Stimulated activated CD4-positive, alpha-beta T cell treated with anti-CD3 and anti-CD28 coated beads, Interleukin-1b, Interleukin-23, amount 100 ng/mL, for 48 hours (primary cell): ENCODE data around the gene SPSB1.

Experiments used
- DNase-seq: peaks from one replicate; pipeline ENCODE4 v3.0.0-alpha.2; 2020

Gene SPSB1

DNA sequence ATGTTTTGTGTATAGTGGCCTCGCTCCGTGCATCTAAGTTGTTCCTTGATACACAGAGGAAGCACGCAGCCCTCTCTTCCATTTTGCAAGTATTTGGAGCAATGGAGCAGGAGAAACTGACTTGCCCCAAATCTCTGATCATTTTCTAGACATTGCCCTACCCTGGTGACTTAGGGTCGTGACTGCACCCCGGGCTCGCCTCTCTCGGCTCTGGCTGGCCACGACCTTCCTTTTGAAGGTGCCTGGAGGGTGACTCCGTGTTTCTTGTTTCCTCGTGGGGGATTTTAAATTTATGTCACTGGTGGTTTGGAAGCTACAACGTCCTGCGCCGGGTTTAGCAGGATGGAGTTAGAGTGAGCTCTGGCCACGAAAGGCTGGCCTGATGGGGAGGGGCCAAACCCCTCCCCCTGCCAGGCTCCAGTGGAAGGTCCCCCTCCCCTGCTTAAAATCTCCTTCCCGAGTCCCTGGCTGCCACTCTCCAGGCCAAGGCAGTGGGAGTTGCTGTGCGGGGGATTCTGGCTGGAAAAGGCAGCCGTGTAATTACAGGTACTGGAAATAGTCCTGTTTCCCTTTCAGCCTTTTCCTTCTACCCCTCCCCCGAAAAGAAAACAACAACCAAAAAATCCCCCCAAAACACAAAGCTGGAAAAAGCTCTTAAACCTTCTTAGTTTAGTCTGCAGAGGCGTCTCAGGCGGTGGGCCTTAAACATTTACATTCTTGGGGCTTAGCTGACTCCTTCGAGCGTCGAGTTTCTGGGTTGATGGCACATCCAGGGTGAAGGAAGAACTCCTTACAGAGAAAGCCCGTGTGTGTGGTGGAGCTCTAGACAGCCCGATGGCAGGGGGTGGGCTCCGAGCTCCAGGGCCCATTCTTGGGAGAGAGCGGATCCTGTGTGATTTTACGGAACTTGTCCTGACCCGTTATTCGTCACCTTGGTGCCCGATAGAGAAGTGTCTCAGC lies 28.1 kb downstream of the SPSB1 start:
- DNase-seq: no peak

DNA sequence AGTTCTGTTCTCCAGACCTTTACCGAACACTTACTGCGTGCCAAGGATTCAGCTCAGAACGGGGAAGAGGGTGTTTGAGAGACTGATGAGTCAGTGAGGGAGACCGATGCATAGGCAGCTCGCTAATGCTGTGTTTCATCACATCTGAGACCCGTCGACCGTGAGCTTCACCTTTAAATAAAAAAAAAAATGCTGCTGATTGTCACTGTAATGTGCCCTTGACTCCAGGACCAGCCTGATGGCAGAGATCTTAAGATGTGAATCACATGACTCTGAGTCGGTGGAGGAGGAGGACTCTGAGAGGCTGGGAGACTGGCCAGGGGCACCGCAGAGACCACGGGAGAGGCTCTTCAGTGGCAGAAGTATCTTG lies 28.8 kb downstream of the SPSB1 start:
- DNase-seq: no peak

DNA sequence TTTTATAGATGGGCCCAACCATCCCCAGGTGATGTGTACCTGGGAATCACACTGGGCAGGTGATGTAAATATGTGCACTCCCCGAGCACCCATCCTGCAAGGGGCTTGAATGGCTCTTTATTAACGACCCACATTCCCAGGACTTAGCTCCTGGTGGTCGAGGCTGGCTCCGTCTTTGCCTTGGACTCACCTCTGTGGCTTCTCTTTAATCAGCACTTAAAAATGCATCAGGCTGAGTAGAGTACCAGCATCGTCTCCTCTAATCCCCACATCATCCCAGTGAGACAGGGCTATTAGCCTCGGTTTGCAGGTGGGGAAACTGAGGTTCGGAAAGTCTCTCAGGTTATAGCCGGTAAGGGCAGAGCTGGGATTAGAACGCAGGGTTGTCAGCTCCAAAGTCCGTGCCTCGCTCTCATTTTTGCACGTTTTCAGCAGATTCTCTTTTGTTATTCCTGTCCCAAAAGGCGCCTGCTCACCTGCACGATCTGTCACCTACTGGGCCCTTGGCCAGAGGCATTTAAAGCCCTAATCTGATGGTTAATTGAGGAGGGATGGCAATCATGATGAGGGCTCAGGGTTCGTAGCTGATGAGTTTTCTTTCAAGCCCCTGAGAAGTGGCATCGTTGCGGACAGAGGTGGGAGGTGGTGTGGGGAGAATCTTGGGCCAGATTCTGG lies 29.4 kb downstream of the SPSB1 start:
- no peak for DNase-seq

DNA sequence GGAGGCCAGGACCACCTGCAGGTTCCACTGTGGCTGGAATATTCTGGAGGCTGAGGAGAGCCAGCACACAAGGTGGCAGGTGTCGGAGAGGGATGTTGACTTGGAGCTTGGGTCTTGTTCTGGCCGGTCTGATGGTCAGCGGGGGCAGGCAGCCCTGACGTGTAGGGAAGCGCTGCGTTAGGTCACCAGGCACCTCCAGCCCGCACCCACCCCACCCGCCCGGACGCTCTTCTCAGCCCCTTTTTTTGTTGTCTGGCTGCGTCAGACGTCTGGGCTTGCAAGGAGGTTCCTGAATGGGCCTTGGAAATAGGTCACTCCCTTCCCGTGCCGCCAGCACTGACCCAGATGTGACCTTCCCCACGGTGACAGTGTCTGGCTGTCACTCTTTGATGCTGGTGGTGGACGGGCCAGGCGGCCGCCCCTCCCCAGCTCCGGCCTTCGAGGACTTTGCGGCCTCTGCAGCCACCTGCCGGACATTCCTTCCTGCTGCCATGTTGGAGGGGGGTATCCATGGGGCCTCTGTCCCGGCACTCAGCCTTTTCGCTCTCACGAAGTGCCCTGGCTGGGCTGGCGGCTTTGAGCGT lies 30.1 kb downstream of the SPSB1 start:
- DNase-seq: no peak

- DNase-seq: no peak
These were observed 31.8 kb downstream of the SPSB1 start for GRCh38 chr1:9324246-9325096.

DNA sequence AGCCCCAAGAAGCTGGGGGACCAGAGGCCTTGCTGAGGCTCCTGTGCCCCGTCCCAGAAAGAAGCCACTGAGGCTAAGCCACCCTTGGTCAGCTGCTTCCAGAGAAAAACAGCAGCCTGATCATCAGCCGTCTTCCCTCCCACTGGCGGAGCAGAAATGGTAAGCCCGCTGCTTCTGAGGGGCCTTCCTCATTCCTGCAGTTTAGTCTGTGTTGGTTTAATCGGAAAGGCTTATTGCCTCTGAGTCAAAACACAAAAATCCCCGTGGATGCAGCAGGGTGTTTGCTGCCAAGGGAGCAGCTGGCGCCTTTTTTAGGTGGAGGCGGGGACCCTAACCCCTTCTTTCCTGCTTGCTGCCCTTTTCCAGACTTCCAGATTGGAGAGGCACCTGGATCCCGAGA lies 33.9 kb downstream of the SPSB1 start:
- no peak for DNase-seq

- no peak for DNase-seq
These were observed 35.5 kb downstream of the SPSB1 start for GRCh38 chr1:9328201-9328600.

DNA sequence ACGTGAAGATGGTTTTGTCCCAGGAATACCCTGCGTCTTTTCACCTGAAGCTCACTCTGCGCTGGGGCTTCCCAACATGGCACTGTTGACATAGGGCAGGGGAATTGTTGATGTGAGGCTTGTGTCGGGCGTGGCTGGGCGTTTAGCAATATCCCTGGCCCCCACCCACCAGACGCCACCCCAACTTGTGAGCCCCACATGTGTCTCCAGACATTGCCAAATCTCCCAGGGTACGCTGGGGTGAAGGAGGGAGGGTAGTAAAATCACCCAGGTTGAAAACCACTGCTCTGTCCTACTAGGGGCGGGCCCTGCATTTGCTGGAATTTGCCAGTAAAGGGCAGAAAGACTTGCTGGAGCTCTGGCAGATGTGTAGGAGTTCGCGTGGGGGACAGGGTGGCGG lies 36.0 kb downstream of the SPSB1 start:
- DNase-seq: no peak

DNA sequence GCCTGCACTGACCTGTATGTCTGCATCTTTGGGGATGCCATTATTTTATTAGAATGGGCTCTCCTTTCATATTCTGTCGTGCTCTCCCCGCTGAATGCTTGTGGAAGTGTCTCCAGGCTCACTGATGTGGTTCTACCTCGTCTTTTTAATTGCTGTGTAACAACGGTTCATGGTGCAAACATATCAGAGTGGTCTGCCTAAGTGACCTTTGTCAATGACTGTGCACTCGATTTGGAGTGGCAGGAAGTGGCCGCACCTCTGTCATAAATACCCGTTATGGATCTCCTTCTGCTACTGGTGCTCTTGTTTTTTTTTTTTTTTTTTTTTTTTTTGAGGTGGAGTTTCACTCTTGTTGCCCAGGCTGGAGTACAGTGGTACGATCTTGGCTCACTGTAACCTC lies 38.3 kb downstream of the SPSB1 start:
- no peak for DNase-seq

- no peak for DNase-seq
These were observed 39.1 kb downstream of the SPSB1 start for GRCh38 chr1:9331558-9332346.

DNA sequence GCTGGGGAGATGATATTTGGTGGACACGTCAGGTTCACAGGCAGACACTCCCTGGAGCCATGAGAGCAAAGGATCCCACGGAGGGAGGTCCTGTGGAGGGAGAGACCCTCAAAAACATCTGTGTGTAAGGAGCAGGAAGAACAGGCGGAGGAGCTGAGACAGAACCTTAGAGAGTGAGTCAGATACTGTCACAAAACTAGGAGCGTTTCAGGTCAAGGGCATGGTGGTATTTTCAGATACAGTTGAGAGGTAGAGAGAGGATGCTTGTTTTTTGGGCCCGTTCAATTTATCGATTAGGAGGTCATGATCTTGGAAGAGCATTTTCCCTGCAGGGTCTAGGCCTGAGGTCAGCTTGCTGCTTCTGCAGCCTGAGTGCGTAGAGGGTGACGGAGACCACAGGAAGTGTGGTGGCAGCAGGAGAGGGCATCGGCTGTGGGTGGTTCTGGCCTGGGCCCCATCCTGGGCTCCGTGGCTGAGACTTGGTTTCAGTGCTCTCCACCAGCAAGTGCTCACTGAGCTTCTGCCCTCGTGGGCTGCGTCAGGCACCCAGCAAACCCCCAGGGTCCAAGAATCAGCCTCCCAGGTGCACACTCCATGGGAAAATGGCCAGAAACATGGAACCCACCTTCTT lies 39.9 kb downstream of the SPSB1 start:
- DNase-seq: no peak

- DNase-seq: no peak
These were observed 45.9 kb downstream of the SPSB1 start for GRCh38 chr1:9338397-9339246.

GRCh38 chr1:9340172-9340854 lies 47.6 kb downstream of the SPSB1 start:
- DNase-seq: no peak

DNA sequence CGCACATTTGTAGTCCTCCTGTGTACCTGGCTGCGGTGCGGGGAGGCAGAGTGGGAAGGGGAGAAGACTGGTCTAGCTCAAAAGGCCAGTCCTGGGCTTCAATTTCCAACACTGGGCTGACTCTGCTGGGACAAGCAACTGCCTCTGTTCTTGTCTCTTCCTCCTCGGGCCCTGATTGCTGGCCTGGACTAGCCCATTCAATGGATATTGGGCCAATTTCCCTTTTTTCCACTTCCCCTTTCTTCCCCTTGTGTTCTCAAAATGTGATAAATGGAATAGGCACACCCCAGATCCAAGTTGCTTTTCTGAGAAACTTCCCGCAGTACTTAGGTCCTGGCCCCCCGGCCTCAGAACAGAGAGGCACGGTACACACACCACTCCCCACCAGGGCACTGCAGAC lies 48.2 kb downstream of the SPSB1 start:
- DNase-seq: no peak

DNA sequence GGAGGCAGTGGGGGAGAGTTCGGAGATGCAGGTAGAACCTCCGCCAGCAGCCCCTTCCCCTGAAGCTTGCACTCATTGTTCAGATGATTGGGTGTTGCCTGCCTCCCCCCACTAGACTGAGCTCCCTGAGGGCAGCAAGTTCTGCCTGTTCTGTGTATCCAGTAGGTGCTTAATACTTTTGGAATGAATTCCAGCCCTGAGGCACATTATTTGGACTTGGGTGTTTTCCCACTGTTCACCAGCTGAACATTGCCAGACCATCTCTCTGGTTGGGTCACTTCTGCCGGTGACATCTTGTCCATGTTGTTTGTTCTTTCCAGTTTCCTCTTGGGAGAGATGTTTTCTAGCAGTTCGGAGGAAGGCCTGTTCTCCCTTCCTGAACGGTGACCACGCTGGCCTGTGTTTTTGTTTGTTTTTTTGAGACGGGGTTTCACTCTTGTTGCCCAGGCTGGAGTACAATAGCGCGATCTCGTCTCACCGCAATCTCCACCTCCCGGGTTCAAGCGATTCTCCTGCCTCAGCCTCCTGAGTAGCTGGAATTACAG lies 48.7 kb downstream of the SPSB1 start:
- DNase-seq: no peak

DNA sequence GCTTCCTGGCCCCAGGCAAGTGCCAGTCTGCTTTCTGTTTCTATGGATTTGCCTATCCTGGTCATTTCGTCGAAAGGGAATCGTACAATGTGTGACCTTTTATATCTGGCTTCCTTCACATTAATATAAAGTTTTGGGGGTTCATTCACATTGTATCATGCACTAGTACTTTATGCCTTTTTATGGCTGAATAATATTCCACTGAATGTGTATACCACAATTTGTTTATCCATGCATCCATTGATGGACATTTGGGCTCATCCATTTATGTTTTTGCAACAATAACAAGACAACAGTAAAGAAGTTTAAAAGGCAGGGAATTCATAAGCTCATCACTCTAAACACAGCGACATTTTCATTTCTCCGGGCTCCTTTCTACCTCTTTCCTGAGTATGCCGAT lies 50.6 kb downstream of the SPSB1 start:
- no peak for DNase-seq

DNA sequence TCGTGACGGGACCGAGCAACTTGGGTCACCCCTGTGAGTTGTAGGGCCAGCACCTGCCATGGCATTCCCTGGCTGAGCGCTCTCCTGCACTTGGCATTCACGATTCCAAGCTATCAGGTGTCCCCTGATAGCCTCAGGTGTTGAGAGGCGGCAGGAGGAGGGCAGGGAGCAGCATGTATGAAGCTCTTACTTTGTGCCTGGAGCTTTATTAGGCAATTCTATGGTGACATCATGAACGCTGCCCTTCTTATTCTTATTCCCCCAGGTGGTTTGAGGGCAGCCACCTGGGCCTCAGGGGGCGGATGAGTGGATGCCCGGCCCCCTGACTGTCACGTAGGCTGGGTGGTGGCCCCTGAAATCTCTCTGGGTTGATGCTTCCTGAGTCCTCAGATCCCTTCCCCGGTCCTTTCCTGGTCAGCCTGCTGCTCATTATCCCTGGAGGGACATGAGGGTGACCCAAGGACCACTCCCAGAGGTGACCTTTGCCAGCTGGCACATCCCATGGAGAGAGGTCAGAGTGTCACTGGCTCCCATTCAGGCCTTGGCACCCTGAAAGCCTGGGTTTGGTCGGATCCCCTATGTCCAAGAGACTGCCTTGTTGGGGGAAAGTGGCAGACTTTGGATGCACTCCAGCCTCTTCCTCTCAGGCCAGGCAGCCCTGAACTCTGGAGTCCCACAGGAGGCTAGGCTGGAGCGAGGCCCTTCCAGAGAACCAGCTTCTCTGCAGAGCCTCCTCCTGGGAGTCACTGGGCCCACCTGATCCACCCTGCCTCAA lies 51.9 kb downstream of the SPSB1 start:
- DNase-seq: no peak

DNA sequence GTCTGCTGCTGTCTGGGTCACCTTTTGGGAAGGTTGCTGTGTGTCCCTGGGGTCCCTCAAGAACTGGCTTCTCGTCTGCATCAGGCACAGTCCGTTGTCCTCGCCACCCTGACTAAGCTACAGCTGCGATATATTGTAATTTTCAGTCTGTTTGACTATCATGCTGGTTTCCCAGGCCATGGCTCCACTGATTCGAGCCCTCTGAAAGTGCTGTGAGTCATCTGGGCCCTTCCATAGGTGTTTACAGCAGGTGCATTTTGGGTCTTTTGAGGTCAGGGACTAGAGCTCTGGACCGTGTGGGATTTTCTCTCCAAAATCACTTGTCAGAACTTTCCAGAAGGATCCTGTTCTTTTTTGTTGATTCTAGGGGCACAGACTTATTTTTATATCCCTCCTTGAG lies 52.8 kb downstream of the SPSB1 start:
- DNase-seq: no peak

DNA sequence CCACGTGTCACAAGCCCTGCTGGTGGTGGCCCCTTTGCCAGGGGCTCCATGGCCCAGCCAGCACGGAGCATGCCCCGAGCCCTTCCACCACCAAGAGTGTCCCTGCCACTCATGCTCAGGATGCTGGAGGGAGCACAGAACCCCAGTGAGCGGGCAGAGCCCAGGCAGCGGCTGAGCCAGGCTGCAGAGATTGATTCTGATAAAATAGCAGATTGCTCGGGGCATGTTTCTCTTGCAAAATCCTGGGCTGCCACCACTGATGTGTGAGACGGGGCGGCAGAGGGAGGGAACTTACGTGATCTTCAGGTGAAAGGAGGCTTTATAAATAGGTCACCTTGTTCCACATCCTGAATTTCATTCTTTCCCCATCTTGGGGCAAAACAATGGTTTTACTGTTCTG lies 53.2 kb downstream of the SPSB1 start:
- DNase-seq: no peak
